Lower lobe of right lung (tissue), 2 donors: ENCODE measurements around the gene SLC25A21. TPM values are rescaled to one million over a fixed set of nuclear protein-coding genes. Genes with fewer than 3 reads are reported as not detected.

Source experiments
- ATAC-seq, 2 donors: fragments of 200-7000 bp; cut with Tn5 transposase; one replicate each; pipeline ENCODE4 v1.9.1; 2020 to 2022; ENCODE audit warnings: mild to moderate bottlenecking in 2 of 2, moderate library complexity in 2 of 2
- DNase-seq: peaks from one replicate; pipeline ENCODE4 v3.0.0-alpha.2; 2020
- H3K27ac ChIP-seq: fragments of 200-600 bp; one replicate; pipeline ENCODE4 v1.8.0; 2022
- H3K27me3 ChIP-seq: fragments of 200-600 bp; one replicate; pipeline ENCODE4 v1.8.0; 2022; ENCODE audit warnings: low read depth
- H3K36me3 ChIP-seq: fragments of 200-600 bp; one replicate; pipeline ENCODE4 v1.8.0; 2022; ENCODE audit warnings: mild to moderate bottlenecking
- H3K4me1 ChIP-seq: fragments of 200-600 bp; one replicate; pipeline ENCODE4 v1.8.0; 2022
- H3K4me3 ChIP-seq: fragments of 200-600 bp; one replicate; pipeline ENCODE4 v1.8.0; 2022; ENCODE audit warnings: mild to moderate bottlenecking
- H3K9me3 ChIP-seq: fragments of 200-600 bp; one replicate; pipeline ENCODE4 v1.8.0; 2022
- CTCF ChIP-seq: fragments of 200-600 bp; IDR thresholded peaks from one replicate; pipeline ENCODE4 v1.8.0; 2022; ENCODE audit warnings: antibody characterized with exemption, mild to moderate bottlenecking
- intact Hi-C: fragments of 100-400 bp; cut with DNase I; formaldehyde crosslinking; loops from one replicate; pipeline ENCODE4 v1.11.0; 2022
- total RNA-seq: library from RNA; stranded (reverse); fragmentation: NEBNext Ultra II Directional; extraction: Animal tissue kit (Norgen Biotek cat#: 25700); gene quantifications from one replicate; pipeline ENCODE4 v1.2.1, GENCODE V29; 2021
- donor health status: DM: no; HTN: yes; CAD: no; lungs with severe emphysema.

SLC25A21 gene
- total RNA-seq, 1 donor from 2014 or later = 0.38 TPM

DNA sequence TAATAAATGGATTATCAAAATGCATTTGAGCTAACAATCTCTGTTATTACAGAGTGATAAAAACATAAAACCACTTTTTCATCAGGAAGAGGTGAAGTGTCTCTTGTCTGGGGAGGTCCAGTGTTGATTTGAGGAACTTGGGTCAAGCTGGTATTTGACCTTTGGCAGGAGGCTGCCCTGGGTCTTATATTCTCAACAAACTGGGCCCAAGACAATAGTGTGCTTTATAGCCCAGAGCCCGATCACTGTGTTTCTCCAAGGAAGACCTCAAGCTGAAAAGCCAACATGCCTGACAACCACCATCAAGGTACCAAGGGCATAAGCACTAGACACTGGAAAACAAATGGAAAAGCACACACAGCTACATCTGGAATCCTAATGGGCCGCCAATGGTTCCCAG, 137.0 kb downstream of the SLC25A21 start:
- intact Hi-C loops = no loop called here
- Histone ChIP-seq H3K4me1 (no peaks in the 10 kb centered on the region), H3K4me3 (no peak overlapping the region), H3K27me3 (no peaks in the 10 kb centered on the region), H3K27ac (no peak overlapping the region), H3K36me3 (no peaks in the 10 kb centered on the region), H3K9me3 (no peaks in the 10 kb centered on the region)
- no peak for DNase-seq
- no peak for TF ChIP-seq CTCF
- no peak for ATAC-seq

DNA sequence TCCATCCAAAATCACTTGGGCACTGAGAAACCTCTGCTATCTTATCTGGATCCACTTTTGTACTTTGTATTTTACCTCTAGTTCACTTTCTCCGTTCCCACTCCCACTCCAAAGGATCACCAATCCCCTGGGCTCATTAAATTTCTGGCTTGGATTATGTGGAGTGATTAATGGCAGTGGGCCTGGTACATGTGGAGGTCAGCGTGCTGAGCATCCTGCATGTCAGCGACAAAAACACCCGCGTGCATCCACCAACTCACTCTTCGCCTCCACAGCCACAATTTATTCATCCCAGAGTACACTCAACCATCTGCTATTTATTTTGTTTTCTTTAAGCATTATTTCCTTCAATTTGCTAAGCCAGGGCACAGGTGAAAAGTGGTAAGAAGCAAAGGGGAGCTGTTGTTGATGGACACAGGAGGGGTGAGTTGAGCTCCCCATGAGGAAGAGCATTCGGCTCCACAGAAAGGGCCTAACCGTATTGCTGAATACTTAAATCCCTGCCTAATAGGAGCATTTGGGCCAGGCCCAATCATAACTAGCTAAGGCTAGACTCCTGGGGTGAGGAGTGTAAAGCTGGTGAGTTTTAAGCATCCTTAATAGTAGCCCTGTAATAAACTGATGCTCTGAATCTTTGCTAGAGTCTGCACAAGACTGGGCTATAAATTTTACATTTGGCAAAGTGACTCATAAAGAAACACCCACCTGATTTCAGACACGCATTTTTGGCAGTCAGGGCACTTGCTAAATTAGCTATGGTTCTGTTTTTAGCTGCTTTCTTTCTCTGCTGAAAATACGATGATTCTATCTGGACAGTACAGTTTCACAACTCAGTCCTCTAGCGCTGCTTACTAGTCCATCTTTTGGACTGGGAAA, 137.8 kb downstream of the SLC25A21 start:
- DNase-seq = no peak
- Histone ChIP-seq H3K9me3 (no peaks in the 10 kb centered on the region), H3K27ac (no peak overlapping the region), H3K4me1 (no peaks in the 10 kb centered on the region), H3K27me3 (no peaks in the 10 kb centered on the region), H3K36me3 (no peaks in the 10 kb centered on the region), H3K4me3 (no peak overlapping the region)
- intact Hi-C loops = no loop called here
- TF ChIP-seq CTCF = no peak
- no peak for ATAC-seq

GRCh38 chr14:37032863-37033262, 139.5 kb downstream of the SLC25A21 start:
- intact Hi-C loops = no loop called here
- no peak for ATAC-seq
- no peaks in the 10 kb centered on the region for H3K27me3 ChIP-seq
- H3K27ac ChIP-seq = no peak overlapping the region
- H3K36me3 ChIP-seq = no peaks in the 10 kb centered on the region
- no peak for TF ChIP-seq CTCF
- no peak for DNase-seq
- H3K4me1 ChIP-seq = no peaks in the 10 kb centered on the region
- no peak overlapping the region for H3K4me3 ChIP-seq
- H3K9me3 ChIP-seq = no peaks in the 10 kb centered on the region

- Histone ChIP-seq H3K27me3 (no peaks in the 10 kb centered on the region), H3K9me3 (no peaks in the 10 kb centered on the region), H3K36me3 (no peaks in the 10 kb centered on the region), H3K4me3 (no peak overlapping the region), H3K27ac (no peak overlapping the region), H3K4me1 (no peaks in the 10 kb centered on the region)
- no peak for ATAC-seq
- TF ChIP-seq CTCF = no peak
- intact Hi-C loops = no loop called here
- DNase-seq = no peak
Measured at GRCh38 chr14:37027188-37027824, 145.1 kb downstream of the SLC25A21 start.

DNA sequence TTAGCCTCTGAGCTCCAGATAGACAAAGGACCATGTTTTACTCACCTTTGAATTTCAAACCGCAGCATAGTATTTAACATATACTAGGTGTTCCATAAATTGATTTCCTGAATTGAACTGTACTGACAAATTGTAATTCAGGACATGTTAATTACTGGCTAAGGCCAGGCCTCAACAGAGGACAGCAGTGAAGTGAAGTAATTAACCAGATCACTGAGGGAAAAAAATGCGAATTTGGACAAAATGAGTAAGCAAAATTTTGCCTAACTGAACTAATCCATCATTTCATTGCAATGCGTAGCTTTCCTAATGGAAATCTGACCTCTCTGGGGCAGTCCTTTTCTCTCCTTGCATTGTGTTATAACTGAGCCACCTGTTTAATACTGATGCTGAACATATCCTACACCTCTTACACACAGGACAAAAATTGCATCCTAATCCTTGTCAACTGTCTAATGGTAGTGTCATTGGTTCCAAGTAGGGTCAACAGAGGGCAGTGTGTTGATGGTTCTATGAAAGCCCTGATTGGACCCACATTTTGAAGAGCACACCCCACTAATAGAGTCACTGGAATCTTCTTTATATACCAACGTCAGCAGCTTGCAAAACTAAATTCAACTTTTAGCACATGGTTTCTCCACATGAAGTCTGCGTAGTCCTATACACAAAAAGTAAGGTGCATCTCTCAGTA, 148.4 kb downstream of the SLC25A21 start:
- DNase-seq = no peak
- H3K36me3 ChIP-seq = no peaks in the 10 kb centered on the region
- no peak for TF ChIP-seq CTCF
- no peak overlapping the region for H3K4me3 ChIP-seq
- H3K4me1 ChIP-seq = no peaks in the 10 kb centered on the region
- H3K27me3 ChIP-seq = no peaks in the 10 kb centered on the region
- ATAC-seq = no peak
- H3K9me3 ChIP-seq = no peaks in the 10 kb centered on the region
- intact Hi-C loops = no loop called here
- no peak overlapping the region for H3K27ac ChIP-seq
